Lung (tissue), 12 donors: ENCODE data around the gene GNG12. TPM values are rescaled to one million over a fixed set of nuclear protein-coding genes. Genes with fewer than 3 reads are reported as not detected.

Experiments used
- ATAC-seq: fragments of 200-7000 bp; cut with Tn5 transposase; one replicate; pipeline ENCODE4 v1.9.1; 2020; ENCODE audit warnings: moderate number of reproducible peaks; ENCODE audit not compliant: insufficient read depth, low FRiP score
- DNase-seq, 3 donors: peaks; one replicate each; pipeline ENCODE4 v3.0.0-alpha.2; 2013 to 2017
- H3K27ac ChIP-seq, 2 donors: one replicate each; pipeline ENCODE4 v1.5.1; 2013; ENCODE audit warnings: mild to moderate bottlenecking in 2 of 2, moderate library complexity in 2 of 2, control low read depth in 1 of 2, inconsistent platforms in 1 of 2, low read depth in 1 of 2, low read length in 1 of 2
- H3K27me3 ChIP-seq, 3 donors: one replicate each; pipeline ENCODE4 v1.5.1; 2013; ENCODE audit warnings: low read length in 2 of 3; ENCODE audit not compliant: control insufficient read depth in 3 of 3, insufficient read depth in 3 of 3
- H3K36me3 ChIP-seq, 4 donors: one replicate each; pipeline ENCODE4 v1.5.1; 2013; ENCODE audit warnings: low read length in 4 of 4, mild to moderate bottlenecking in 1 of 4, moderate library complexity in 1 of 4; ENCODE audit not compliant: control insufficient read depth in 4 of 4, insufficient read depth in 4 of 4
- H3K4me1 ChIP-seq, 5 donors: one replicate each; pipeline ENCODE4 v1.5.1; 2013; ENCODE audit warnings: low read length in 5 of 5, mild to moderate bottlenecking in 2 of 5, moderate library complexity in 1 of 5; ENCODE audit not compliant: control insufficient read depth in 5 of 5, insufficient read depth in 5 of 5
- H3K4me3 ChIP-seq: one replicate; pipeline ENCODE4 v1.5.1; 2013; ENCODE audit warnings: mild to moderate bottlenecking, control low read depth, moderate library complexity
- H3K9ac ChIP-seq, 2 donors: one replicate each; pipeline ENCODE4 v1.5.1; 2013; ENCODE audit warnings: low read length in 2 of 2, control low read depth in 1 of 2; ENCODE audit not compliant: insufficient read depth in 1 of 2
- H3K9me3 ChIP-seq, 4 donors: one replicate each; pipeline ENCODE4 v1.5.1; 2013; ENCODE audit warnings: low read length in 3 of 4, mild to moderate bottlenecking in 1 of 4, moderate library complexity in 1 of 4; ENCODE audit not compliant: control insufficient read depth in 4 of 4, insufficient read depth in 3 of 4
- CTCF ChIP-seq: IDR thresholded peaks from 2 replicates; pipeline ENCODE4 v1.5.1; 2012; ENCODE audit warnings: mild to moderate bottlenecking; ENCODE audit errors: control extremely low read depth, extremely low read depth
- WGBS, 2 donors: extraction: QIAGEN DNeasy Blood & Tissue Kit; methylation state at CpG; one replicate each; pipeline ENCODE4 v1.1.7; 2013; 5-methylcytosine and 5-hydroxymethylcytosine counted together
- polyA plus RNA-seq, 2 donors: library from polyadenylated mRNA; stranded (reverse); fragments of 200-250 nt; gene quantifications; one replicate each; pipeline ENCODE4 v1.2.1, GENCODE V29; 2013
- total RNA-seq, 2 donors: library from RNA; depleted of rRNA in 1 of 2; stranded (reverse); fragments of >200 nt in 1 of 2; gene quantifications; one replicate each; pipeline ENCODE4 v1.2.1, GENCODE V29; 2014 to 2021
- donor health status: control.
- donor health status: control.
- donor health status: Bipolar disorder and iron deficiency.
- donor health status: healthy.
- donor health status: DM: yes; HTN: yes; CAD: no.

The GNG12 gene
- total and polyA plus RNA-seq, 4 donors: 14.0 to 68.4 (median 32.1) TPM

DNA sequence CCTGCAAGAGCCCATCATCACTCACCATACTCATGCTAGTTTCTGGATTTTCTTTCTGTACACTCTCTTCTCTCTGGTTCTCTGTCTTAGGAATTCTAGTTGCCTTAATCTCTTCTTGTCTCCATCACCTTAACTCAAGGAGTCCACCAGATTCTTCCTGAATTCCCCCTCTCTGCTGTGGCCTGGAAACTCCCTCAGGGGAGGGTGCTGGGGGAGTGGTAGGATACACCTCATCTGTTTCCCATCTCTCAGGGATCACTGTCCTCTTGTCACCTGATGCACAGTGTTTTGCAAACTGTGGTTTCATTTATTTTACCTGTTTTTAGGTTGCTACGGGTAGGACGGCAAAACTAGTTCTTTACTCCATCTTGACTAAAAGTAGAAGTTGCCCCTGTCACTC, 6.6 kb upstream of the GNG12 start:
- Histone ChIP-seq H3K9me3 (no peaks in the 10 kb centered on the region), H3K4me3 (no peak overlapping the region), H3K27me3 (peaks cover 0 to 4% (median 0%) of the 10 kb centered on the region in 3 donors), H3K36me3 (no peaks in the 10 kb centered on the region), H3K4me1 (peaks cover 0 to 13% (median 6%) of the 10 kb centered on the region in 5 donors), H3K9ac (no peak overlapping the region), H3K27ac (no peak overlapping the region)
- TF ChIP-seq CTCF: no peak
- DNase-seq (no peak), ATAC-seq (no peak)
- WGBS, 2 donors: 97% methylated on average over 2 of the region's 2 CpGs

DNA sequence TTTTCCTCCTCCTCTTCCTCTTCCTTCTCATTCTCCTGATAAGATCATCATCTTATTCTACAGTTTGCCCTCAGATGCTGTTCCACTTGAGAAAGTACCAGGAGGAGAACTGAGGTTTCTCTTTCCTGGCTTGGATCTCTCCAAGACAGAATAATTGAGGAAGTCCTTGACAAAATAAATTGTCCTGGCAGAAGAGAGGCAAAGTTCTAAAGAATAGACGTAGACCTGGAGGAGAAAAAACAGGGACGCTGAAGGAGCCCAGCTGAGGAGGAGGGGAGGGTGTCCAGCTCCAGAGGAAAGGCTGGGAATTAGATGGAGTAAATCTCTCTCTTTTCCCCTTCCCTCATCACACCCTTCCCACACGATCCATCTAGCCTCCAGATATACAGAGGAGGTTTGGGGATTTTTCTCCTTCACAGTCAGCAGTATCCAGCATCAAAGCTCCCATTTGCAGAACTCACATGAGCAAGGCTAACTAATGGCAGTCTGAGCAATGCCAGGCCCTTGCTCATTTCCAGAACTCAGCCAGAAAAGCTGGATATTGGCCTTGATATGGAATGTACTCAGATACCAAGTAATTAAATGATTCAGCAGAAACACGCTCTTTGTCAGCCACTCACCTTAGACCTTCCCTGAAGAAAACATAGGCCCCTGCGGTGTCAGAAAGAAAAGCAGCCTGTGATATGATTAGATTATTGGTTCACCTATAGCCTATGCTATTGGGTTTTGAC, 5.1 kb upstream of the GNG12 start:
- no peak for ATAC-seq
- DNase-seq: no peak
- no peaks in the 10 kb centered on the region for H3K36me3 ChIP-seq
- no peaks in the 10 kb centered on the region for H3K9me3 ChIP-seq
- H3K27me3 ChIP-seq: peaks cover 0 to 4% (median 0%) of the 10 kb centered on the region in 3 donors
- no peak overlapping the region for H3K9ac ChIP-seq
- no peak overlapping the region for H3K27ac ChIP-seq
- peaks cover 0 to 20% (median 7%) of the 10 kb centered on the region in 5 donors for H3K4me1 ChIP-seq
- 53 to 64% methylated on average over 5 of the region's 5 CpGs for WGBS, 2 donors
- TF ChIP-seq CTCF: no peak
- no peak overlapping the region for H3K4me3 ChIP-seq

- no peak for TF ChIP-seq CTCF
- ATAC-seq (no peak), DNase-seq (no peak)
- 59 to 80% methylated on average over 2 of the region's 2 CpGs for WGBS, 2 donors
- peaks cover 0 to 12% (median 0%) of the 10 kb centered on the region in 3 donors for H3K27me3 ChIP-seq
- no peak overlapping the region for H3K27ac ChIP-seq
- H3K9me3 ChIP-seq: no peaks in the 10 kb centered on the region
- H3K4me3 ChIP-seq: no peak overlapping the region
- no peak overlapping the region for H3K9ac ChIP-seq
- H3K36me3 ChIP-seq: no peaks in the 10 kb centered on the region
- H3K4me1 ChIP-seq: peaks cover 0 to 20% (median 7%) of the 10 kb centered on the region in 5 donors
Observed at GRCh38 chr1:67836769-67837168, 3.5 kb upstream of the GNG12 start.
